Pancreas (tissue), 10 donors: ENCODE measurements around the gene ANKS4B. TPM values are rescaled to one million over a fixed set of nuclear protein-coding genes. Genes with fewer than 3 reads are reported as not detected.
A peak's percentile ranks its signal among the peaks of the same experiment; 100 is the strongest.

ENCODE experiments used
- ATAC-seq, 4 donors: fragments of 200-7000 bp; cut with Tn5 transposase; one replicate each; pipeline versions ENCODE4 v1.8.0 to v1.9.1; 2020; ENCODE audit warnings: mild to moderate bottlenecking in 4 of 4, moderate library complexity in 4 of 4
- DNase-seq, 6 donors: peaks; one replicate each; pipeline ENCODE4 v3.0.0-alpha.2; 2020
- FAIRE-seq: peaks from 2 replicates; lab custom pipeline; 2012; peaks lifted over from hg19 to GRCh38; lab: Jason Lieb, UNC
- H3K27ac ChIP-seq, 4 donors: fragments of 200-600 bp; sonication (generic); 1 replicate in 3 of 4; 2 replicates in 1 of 4; pipeline versions ENCODE4 v1.5.0 to v1.8.0; 2020
- H3K27me3 ChIP-seq, 4 donors: fragments of 200-600 bp; one replicate each; pipeline ENCODE4 v1.8.0; 2021
- H3K36me3 ChIP-seq, 3 donors: fragments of 200-600 bp; sonication (generic) in 1 of 3; one replicate each; pipeline versions ENCODE4 v1.5.0 to v1.8.0; 2020 to 2021
- H3K4me1 ChIP-seq, 3 donors: fragments of 200-600 bp; one replicate each; pipeline ENCODE4 v1.8.0; 2021
- H3K4me3 ChIP-seq, 4 donors: fragments of 200-600 bp; sonication (generic) in 2 of 4; one replicate each; pipeline versions ENCODE4 v1.5.0 to v1.8.0; 2020 to 2021
- H3K9me3 ChIP-seq, 4 donors: fragments of 200-600 bp; one replicate each; pipeline ENCODE4 v1.8.0; 2021
- CTCF ChIP-seq, 4 donors: fragments of 200-600 bp; sonication (generic) in 3 of 4; IDR thresholded peaks; one replicate each; pipeline versions ENCODE4 v1.5.0 to v1.8.0; 2021; ENCODE audit warnings: antibody characterized with exemption in 4 of 4
- WGBS, 2 donors: extraction: QIAGEN DNeasy Blood & Tissue Kit; methylation state at CpG; one replicate each; pipeline ENCODE4 v1.1.7; 2013; 5-methylcytosine and 5-hydroxymethylcytosine counted together
- intact Hi-C, 3 donors: fragments of 100-400 bp; cut with DNase I; formaldehyde crosslinking; loops; one replicate each; pipeline versions ENCODE4 v1.11.1 to v1.14.2; 2022
- polyA plus RNA-seq, 2 donors: library from polyadenylated mRNA; stranded (reverse); fragments of 200-250 nt; gene quantifications; one replicate each; pipeline ENCODE4 v1.2.3, GENCODE V29; 2013
- total RNA-seq, 6 donors: library from RNA; stranded (reverse); fragmentation: NEBNext Ultra II Directional in 4 of 6; extraction: Animal tissue kit (Norgen Biotek cat#: 25700) in 4 of 6; gene quantifications; one replicate each; pipeline versions ENCODE4 v1.2.1 to v1.2.4, GENCODE V29; 2021 to 2023
- donor health status: healthy with polysubstance abuse.
- donor health status: DM: no; HTN: no; CAD: no; lungs with moderate emphysema.
- donor health status: DM: no; HTN: no; CAD: no.
- donor health status: control.
- donor health status: control.
- donor health status: Bipolar disorder and iron deficiency.
- donor health status: DM: yes; HTN: yes; CAD: no.
- donor health status: DM: no; HTN: no; CAD: no.
- donor health status: DM: no; HTN: no; CAD: no.
- donor health status: DM: yes; HTN: yes; CAD: no.

Gene ANKS4B
- total and polyA plus RNA-seq, 8 donors, result 0.15 to 0.72 (median 0.35) TPM

- intact Hi-C loops, result no loop called here
- Histone ChIP-seq H3K27ac (peak overlapping the region; percentile 76 to 89 (median 83)), H3K27me3 (no peaks in the 10 kb centered on the region), H3K4me3 (peak overlapping the region; percentile 63 to 79 (median 69)), H3K9me3 (no peaks in the 10 kb centered on the region), H3K36me3 (no peaks in the 10 kb centered on the region), H3K4me1 (peaks cover 0 to 4% (median 0%) of the 10 kb centered on the region in 3 donors)
- peak; percentile 45 to 63 (median 52) for TF ChIP-seq CTCF (IDR thresholded peaks at IDR 0.05)
- FAIRE-seq (peak; percentile 98), DNase-seq (peak; percentile 80 to 98 (median 94)), ATAC-seq (peak; percentile 88 to 95 (median 92))
- WGBS, 2 donors, result 0 to 1% methylated on average over 36 of the region's 36 CpGs
These were observed 67.0 kb downstream of the ANKS4B start for GRCh38 chr16:21300309-21301167.

DNA sequence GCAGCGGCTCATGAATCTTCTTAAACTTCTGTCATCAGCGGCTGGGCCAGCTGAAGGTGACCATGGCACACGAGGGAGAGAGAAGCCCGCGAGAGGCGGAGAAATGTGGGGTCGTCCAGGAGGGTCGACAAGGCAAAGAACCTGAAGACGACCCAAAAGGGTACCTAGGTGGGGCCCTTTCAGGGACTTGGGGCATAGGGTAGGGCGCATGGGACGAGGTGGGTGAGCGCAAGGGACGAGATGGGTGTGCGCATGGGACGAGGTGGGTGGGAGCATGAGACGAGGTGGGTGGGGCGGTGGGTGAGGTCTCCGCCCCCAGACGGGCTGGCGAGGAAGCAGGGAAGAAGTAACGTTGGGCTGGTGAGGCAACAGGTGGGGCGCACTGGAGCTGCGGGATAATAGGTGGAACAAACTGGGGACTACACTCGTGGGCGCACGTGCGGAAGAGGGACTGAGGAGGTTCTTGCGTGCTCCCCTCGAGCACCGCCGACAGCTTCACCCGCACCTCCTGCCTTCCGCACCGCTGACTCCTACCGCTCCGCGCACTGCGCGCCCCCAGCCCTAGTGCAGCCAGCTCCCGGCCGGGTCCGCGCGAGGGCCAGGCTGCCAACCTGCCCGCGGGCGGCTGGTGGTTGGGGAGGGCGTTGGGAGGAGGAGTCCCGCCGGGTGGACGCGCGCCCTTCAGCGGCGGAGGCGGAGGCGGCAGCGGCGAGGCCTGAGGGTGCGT is 67.8 kb downstream of the ANKS4B start:
- intact Hi-C loops, result no loop called here
- H3K9me3 ChIP-seq, result no peaks in the 10 kb centered on the region
- ATAC-seq, result peak; percentile 80 to 93 (median 86)
- H3K4me3 ChIP-seq, result peak overlapping the region; percentile 63 to 79 (median 69)
- DNase-seq, result peak; percentile 72 to 88 (median 80)
- peaks cover 0 to 4% (median 0%) of the 10 kb centered on the region in 3 donors for H3K4me1 ChIP-seq
- no peaks in the 10 kb centered on the region for H3K36me3 ChIP-seq
- H3K27me3 ChIP-seq, result no peaks in the 10 kb centered on the region
- no peak for FAIRE-seq
- TF ChIP-seq CTCF (IDR thresholded peaks at IDR 0.05), result peak in 1 of 4 donors; percentile 15
- WGBS, 2 donors, result 0 to 1% methylated on average over 40 to 60 of the region's 60 CpGs
- H3K27ac ChIP-seq, result peak overlapping the region; percentile 76 to 89 (median 83)

DNA sequence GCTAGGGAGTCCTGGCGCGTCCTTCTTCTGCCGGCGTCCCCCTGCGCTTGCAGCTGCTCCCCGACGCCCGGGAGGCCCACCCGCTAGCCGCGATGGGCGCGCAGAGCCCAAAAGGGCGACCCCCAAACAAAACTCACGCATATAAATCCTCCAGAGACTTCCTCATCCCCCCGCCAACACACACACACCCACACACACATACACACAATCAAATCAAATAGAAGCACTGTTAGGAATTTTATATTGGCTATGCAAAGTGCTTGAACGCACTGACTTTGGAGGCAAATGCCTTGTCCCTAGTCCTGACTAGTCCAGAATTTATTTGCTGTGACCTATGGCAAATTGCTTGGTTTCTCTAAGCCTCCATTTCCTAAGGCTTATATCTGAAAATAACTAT is 68.4 kb downstream of the ANKS4B start:
- DNase-seq, result no peak
- no peak for TF ChIP-seq CTCF (IDR thresholded peaks at IDR 0.05)
- FAIRE-seq, result no peak
- Histone ChIP-seq H3K9me3 (no peaks in the 10 kb centered on the region), H3K27ac (peak overlapping the region; percentile 43 to 89 (median 74)), H3K4me1 (peaks cover 0 to 4% (median 0%) of the 10 kb centered on the region in 3 donors), H3K27me3 (no peaks in the 10 kb centered on the region), H3K36me3 (no peaks in the 10 kb centered on the region), H3K4me3 (peak overlapping the region; percentile 63 to 79 (median 69))
- peak in 1 of 4 donors; percentile 1 for ATAC-seq
- WGBS, 2 donors, result 1% methylated on average over 17 of the region's 17 CpGs
- intact Hi-C loops, result no loop called here

- H3K27ac ChIP-seq, result no peak overlapping the region
- H3K4me3 ChIP-seq, result peak overlapping the region in 1 of 4 donors; percentile 75
- no peaks in the 10 kb centered on the region for H3K9me3 ChIP-seq
- FAIRE-seq, result no peak
- DNase-seq, result no peak
- H3K36me3 ChIP-seq, result no peaks in the 10 kb centered on the region
- ATAC-seq, result no peak
- WGBS, 2 donors, result 32 to 33% methylated on average over 3 of the region's 3 CpGs
- peaks cover 0 to 4% (median 0%) of the 10 kb centered on the region in 3 donors for H3K4me1 ChIP-seq
- intact Hi-C loops, result no loop called here
- H3K27me3 ChIP-seq, result no peaks in the 10 kb centered on the region
- TF ChIP-seq CTCF (IDR thresholded peaks at IDR 0.05), result no peak
These were observed 69.0 kb downstream of the ANKS4B start for GRCh38 chr16:21302454-21302853.
